Measurements from ENCODE around the gene CD101.

DNA sequence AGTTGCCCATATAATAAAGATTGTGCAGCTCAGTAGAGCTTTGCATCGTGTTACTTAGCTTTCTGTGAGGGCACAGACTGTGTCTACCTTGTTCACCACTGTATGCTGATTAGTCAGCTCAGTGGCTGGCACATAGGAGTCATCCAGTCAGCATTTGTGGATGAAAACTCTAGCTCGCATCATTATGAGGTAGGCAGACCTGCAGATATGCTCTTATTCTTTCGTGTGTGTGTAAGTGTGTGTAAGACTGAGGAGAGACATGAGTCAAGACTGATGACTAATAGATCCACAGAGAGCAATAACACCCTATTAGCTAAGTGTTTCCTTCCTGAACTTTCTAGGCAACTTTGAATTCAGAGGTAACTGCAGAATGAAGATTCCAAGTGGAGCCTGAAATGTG is 75.7 kb downstream of the CD101 start:
- TF ChIP-seq, protein P1, sequence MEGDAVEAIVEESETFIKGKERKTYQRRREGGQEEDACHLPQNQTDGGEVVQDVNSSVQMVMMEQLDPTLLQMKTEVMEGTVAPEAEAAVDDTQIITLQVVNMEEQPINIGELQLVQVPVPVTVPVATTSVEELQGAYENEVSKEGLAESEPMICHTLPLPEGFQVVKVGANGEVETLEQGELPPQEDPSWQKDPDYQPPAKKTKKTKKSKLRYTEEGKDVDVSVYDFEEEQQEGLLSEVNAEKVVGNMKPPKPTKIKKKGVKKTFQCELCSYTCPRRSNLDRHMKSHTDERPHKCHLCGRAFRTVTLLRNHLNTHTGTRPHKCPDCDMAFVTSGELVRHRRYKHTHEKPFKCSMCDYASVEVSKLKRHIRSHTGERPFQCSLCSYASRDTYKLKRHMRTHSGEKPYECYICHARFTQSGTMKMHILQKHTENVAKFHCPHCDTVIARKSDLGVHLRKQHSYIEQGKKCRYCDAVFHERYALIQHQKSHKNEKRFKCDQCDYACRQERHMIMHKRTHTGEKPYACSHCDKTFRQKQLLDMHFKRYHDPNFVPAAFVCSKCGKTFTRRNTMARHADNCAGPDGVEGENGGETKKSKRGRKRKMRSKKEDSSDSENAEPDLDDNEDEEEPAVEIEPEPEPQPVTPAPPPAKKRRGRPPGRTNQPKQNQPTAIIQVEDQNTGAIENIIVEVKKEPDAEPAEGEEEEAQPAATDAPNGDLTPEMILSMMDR (IDR thresholded peaks at IDR 0.05 in 8 of 11, conservative IDR thresholded peaks at IDR 0.05 in 3 of 11): no peak
- TF ChIP-seq POLR2A (IDR thresholded peaks at IDR 0.05): no peak

All from spleen (tissue), 7 donors.